GM21723 (cell line): ENCODE measurements around the gene NFS1.

Experiments used
- ATAC-seq: cut with Tn5 transposase; IDR thresholded peaks from one replicate; pipeline ENCODE4 v1.9.1; 2021; ENCODE audit warnings: mild to moderate bottlenecking, moderate library complexity; ENCODE audit not compliant: unreplicated experiment

Gene NFS1

GRCh38 chr20:35644806-35645205 lies 54.3 kb downstream of the NFS1 start:
- ATAC-seq: no peak

GRCh38 chr20:35643045-35643444 lies 56.1 kb downstream of the NFS1 start:
- ATAC-seq: no peak

DNA sequence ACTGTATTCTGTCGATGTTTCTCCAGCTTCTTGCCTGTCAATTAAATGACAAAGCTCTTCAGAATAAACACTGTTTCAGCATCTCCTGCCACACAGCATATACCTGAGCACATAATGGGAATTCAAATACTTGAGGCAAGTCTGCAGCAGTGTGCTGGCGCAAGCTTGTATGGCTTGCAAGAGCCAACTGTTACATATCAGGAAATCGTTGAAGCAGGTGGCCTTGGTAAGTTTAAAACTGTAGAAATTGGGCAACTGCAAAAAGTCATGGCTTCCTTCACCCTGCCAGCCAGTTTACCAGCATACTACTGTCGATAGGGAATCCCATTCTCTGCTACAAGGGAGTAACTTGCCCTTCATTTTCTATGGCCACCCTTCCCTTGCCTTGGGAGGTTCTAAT lies 57.4 kb downstream of the NFS1 start:
- no peak for ATAC-seq

DNA sequence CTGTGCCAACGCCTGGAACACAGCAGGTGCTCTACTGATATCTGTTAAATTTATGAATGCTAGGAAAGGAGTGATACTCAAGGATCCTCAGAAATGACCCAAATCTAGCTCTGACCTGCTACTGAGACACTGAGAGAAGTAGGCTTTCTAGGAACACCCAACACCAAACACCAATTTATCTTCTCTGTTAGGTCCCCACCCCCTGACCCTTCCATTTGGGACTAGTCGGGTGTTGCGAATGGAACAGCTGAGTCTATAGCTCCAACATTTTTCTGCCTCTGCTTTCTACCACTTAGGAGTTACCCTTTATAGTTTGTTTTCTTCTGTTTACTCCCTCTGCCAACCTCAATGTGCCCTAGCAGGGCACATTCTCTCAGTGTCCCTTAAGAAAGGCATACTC lies 58.4 kb downstream of the NFS1 start:
- no peak for ATAC-seq

- no peak for ATAC-seq
These were observed 60.4 kb downstream of the NFS1 start for GRCh38 chr20:35638751-35639150.

DNA sequence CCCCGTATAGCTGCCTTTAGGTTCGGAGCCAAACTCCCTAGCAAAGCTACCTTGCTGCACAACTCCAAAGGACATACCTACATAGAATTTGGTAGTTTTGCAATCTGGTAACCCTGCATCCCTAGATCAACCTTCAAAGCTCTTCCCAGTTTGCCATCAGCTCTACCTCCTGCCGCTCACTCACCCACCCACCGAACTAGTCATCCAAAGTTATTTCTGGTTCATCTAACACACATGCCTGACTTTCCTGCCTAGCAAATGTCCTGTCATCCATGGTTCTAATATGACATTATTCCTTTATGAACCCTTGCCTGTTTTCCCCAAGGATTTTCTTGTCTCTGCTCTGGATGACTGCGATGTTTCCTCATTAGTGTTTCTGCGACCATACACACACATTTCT lies 61.9 kb downstream of the NFS1 start:
- no peak for ATAC-seq

GRCh38 chr20:35636095-35636494 lies 63.1 kb downstream of the NFS1 start:
- ATAC-seq: no peak

GRCh38 chr20:35635652-35636051 lies 63.5 kb downstream of the NFS1 start:
- no peak for ATAC-seq

DNA sequence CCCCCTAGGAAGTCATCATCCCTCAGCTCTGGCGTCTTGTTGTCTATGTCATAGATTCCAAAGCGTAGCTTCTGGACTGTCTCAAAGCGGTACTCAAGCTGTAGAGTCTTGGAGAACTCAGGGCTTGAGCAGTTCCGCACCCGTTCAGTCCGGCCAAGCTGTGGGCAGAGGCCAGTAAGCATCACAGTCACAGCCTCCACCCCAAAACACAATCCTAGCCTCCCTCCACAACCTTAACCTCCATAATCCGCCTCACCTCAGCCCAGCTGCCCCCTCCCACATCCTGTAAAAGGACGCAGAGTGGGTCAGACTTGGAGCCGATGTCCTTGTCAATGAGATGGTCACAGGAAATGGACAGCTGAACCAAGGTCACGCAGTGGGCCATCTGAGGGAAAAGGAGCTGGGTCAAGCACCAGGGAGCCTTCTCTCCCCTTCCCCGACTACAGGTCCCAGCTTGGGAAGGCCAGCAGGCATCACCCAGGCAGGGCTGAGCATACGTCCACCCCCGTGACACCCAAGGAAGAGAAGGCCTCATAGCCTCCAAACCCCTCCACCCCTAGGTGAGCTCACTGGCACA lies 66.5 kb downstream of the NFS1 start:
- ATAC-seq: no peak

DNA sequence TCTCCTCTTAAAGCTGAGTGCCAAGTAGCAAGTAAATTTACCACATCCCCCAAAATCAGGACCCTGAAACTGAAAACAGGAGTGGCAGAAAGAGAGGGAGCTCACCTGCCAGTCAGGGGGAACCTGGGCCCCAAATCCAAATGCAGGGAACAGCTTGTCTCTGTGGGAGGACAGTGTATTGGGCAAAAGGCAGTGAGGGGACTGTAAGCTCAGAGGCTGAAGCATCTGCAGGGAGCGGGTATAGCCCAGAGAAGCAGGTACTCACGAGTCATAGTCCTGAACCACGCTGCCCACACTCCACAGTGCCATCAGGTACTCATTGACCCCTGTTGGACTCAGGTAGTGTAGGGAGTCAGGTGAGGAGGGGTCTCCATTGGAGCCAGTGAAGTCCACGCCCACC lies 68.5 kb downstream of the NFS1 start:
- ATAC-seq: no peak

GRCh38 chr20:35629427-35630145 lies 69.6 kb downstream of the NFS1 start:
- ATAC-seq: no peak

GRCh38 chr20:35627121-35627520 lies 72.0 kb downstream of the NFS1 start:
- no peak for ATAC-seq

DNA sequence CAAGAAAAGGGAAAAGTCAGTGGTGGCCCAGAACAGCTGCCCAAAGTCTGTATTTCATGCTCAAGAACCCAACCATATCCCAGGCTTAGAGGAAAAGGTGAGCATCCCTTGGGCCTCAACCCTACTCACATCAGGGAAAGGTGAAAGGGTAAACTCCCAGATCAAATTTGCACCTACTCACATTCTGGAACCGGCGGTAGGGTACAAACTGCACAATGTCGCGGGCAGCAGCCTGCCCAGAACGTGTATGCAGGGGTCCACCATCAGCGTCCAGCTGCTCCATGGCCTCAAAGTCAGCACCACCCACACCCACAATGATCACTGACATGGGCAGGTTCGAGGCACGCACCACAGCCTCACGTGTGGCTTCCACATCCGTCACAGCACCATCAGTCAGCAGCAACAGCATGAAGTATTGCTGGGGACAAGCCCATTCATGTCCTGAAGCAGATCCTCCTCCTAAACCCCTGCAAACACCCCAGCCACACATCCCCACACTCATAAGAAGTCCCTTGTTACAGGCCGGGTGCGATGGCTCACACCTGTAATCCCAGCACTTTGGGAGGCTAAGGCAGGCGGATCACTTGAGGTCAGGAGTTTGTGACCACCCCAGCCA lies 72.7 kb downstream of the NFS1 start:
- ATAC-seq: no peak

DNA sequence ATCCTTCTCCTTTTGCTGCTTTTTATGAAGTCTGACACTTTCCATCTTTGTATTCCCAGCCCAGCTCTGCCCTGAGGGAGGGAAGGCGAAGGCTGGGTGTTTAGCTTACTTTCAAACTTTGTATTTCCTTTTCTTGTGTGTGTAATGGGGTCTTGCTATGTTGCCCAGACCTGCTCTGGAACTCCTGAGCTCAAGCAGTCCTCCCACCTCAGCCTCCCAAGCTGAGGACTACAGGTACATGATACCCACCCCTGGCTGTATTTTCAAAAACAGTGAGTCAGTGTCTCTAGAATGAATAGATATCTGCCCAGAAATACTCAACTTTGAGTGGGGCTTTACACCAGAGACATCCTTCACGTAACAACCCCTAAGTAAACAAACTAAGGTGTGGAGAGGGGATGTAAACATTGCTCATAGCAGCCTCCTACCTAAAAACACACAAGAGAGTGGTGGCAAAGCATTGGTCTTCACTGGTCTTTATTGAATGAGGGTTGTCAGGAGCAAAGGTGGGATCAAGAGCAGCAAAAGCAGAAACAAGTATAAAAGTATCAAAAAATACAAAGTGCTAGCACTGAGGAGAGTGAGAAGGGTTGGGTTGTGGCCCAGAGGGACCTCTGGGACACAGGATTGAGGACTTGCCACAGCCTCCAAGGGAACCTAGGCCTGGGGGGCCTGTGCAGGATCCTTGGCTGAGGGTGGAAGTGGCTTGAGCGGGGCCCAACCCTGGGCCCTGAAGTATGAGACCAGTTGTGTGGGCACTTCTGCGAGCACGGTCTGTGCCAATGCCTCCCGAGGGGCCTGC lies 73.4 kb downstream of the NFS1 start:
- ATAC-seq: no peak

- ATAC-seq: no peak
These were observed 77.6 kb downstream of the NFS1 start for GRCh38 chr20:35621560-35621946.

DNA sequence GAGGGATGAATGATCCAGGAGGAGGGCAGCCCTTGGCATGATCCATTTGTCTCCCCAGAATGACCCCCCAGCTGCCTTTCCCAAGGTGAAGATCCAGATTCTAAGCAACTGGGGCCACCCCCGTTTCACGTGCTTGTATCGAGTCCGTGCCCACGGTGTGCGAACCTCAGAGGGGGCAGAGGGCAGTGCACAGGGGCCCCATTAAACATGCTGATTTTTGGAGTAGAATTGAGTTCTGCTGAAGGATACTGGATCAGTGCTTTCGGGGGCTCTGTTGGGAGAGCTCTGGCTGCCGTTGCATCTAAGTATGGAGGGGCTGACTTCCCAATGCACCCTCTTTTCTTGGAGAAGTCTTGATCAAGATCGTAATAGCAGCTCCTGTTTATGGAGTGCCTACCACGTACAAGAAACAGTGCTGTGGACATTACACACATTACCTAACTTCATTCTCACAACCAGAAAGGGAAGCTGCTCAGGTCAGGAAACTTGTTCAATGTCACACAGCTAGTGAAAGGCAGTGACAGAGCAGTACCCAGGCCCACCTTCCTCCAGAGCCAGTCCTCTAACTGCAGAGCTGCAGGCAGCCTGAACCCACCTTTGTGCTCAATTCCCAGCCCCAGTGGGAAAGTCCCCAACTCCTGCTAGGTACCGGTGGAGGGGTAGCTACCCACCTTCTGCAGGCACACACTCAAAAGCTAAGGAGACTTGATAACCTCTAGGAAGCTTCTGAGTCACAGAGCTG lies 78.2 kb downstream of the NFS1 start:
- no peak for ATAC-seq

- ATAC-seq: peak; percentile 38
These were observed 79.7 kb downstream of the NFS1 start for GRCh38 chr20:35619196-35620095.

DNA sequence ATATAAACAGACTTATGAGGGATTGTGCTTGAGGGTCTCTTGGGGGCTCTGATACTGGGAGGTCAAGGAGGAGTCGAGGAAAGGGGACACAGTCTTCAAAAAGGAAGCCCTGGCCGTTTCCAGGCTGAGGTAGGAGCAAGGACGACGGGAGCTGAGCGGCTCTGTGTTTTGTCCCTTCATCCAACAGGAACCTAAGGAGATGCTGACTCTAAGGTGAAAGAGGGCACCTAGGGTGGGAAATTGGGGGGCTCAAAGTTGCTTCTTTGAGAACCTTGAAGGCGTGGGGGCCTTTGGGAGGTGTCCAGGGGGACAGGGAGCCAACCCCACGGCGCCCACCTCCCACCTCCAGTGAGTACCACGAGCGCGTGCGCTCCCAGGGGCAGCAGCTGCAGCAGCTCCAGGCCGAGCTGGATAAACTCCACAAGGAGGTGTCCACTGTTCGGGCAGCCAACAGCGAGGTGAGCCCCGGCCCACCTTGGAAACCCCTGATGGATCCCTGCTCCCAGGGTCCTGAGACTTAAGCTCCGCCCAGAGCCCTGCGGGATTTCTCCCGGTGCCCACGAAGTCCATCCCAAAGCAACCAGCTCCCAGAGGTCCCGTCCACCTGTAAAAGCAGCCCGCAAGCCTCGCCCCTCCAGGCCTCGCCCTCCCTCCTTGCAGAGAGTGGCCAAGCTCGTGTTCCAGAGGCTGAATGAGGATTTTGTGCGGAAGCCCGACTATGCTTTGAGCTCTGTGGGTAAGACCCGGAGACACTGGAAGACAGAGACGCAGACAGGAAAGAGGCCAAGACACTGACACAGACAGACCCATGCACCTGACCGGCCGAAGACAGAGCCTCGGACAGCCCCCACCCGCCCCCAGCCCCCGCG lies 80.7 kb downstream of the NFS1 start:
- ATAC-seq: no peak
